HL-60 (cell line): ENCODE measurements around the gene PARPBP.

Experiments used
- GABPA ChIP-seq: IDR thresholded peaks from 2 replicates; pipeline ENCODE4 v1.6.1; 2012; ENCODE audit warnings: low read depth
- POLR2AphosphoS5 ChIP-seq: IDR thresholded peaks from 2 replicates; pipeline ENCODE4 v1.6.1; 2012; ENCODE audit warnings: low read depth
- REST ChIP-seq: IDR thresholded peaks from 2 replicates; pipeline ENCODE4 v1.6.1; 2012; ENCODE audit warnings: low read depth; ENCODE audit not compliant: insufficient replicate concordance
- SPI1 ChIP-seq: IDR thresholded peaks from 2 replicates; pipeline ENCODE4 v1.6.1; 2012; ENCODE audit warnings: low read depth, mild to moderate bottlenecking, borderline replicate concordance
- TF ChIP-seq, protein P1 (sequence below): IDR thresholded peaks from one replicate; pipeline ENCODE4 v1.5.1; 2011; ENCODE audit warnings: low read length, control low read depth, inconsistent platforms; ENCODE audit not compliant: insufficient read depth

DNA sequence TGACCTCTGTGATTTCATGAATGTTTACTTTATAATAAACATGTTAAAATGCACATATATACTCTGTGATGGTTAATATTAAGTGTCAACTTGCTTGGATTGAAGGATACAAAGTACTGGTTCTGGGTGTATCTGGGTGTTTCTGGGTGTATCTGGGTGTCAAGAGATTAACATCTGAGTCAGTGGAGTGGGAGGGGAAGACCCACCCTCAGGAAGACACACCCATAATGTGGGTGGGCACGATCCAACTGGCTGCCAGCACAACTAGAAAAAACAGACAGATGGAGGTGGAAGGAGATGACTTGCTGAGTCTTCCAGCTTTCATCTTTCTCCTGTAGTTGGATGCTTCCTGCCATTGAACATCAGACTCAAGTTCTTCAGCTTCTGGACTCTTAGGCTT lies 12.0 kb upstream of the PARPBP start:
- TF ChIP-seq POLR2AphosphoS5 (no peak), GABPA (no peak), REST (no peak), SPI1 (no peak)
- TF ChIP-seq, protein P1, sequence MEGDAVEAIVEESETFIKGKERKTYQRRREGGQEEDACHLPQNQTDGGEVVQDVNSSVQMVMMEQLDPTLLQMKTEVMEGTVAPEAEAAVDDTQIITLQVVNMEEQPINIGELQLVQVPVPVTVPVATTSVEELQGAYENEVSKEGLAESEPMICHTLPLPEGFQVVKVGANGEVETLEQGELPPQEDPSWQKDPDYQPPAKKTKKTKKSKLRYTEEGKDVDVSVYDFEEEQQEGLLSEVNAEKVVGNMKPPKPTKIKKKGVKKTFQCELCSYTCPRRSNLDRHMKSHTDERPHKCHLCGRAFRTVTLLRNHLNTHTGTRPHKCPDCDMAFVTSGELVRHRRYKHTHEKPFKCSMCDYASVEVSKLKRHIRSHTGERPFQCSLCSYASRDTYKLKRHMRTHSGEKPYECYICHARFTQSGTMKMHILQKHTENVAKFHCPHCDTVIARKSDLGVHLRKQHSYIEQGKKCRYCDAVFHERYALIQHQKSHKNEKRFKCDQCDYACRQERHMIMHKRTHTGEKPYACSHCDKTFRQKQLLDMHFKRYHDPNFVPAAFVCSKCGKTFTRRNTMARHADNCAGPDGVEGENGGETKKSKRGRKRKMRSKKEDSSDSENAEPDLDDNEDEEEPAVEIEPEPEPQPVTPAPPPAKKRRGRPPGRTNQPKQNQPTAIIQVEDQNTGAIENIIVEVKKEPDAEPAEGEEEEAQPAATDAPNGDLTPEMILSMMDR, result no peak
